Iris pigment epithelial cell (primary cell): Measurements from ENCODE around the gene PTPRM.
A peak's percentile ranks its signal among the peaks of the same experiment; 100 is the strongest.

Experiments
- DNase-seq: peaks from one replicate; pipeline ENCODE4 v3.0.0-alpha.2; 2011; ENCODE audit warnings: low read depth

Gene PTPRM

GRCh38 chr18:7856733-7857132 is 289.6 kb downstream of the PTPRM start:
- DNase-seq = peak; percentile 73

GRCh38 chr18:7857562-7857961 is 290.4 kb downstream of the PTPRM start:
- DNase-seq = no peak

- DNase-seq = no peak
Observed at GRCh38 chr18:7859122-7859521, 292.0 kb downstream of the PTPRM start.

GRCh38 chr18:7870266-7870665 is 303.1 kb downstream of the PTPRM start:
- DNase-seq = no peak

GRCh38 chr18:7870855-7871254 is 303.7 kb downstream of the PTPRM start:
- DNase-seq = peak; percentile 35

- peak; percentile 74 for DNase-seq
Observed at GRCh38 chr18:7871560-7872456, 304.7 kb downstream of the PTPRM start.

- DNase-seq = peak; percentile 87
Observed at GRCh38 chr18:7872569-7872968, 305.5 kb downstream of the PTPRM start.

- DNase-seq = no peak
Observed at GRCh38 chr18:7873316-7873715, 306.2 kb downstream of the PTPRM start.

GRCh38 chr18:7876354-7877104 is 309.4 kb downstream of the PTPRM start:
- DNase-seq = no peak

- no peak for DNase-seq
Observed at GRCh38 chr18:7877609-7878008, 310.5 kb downstream of the PTPRM start.

- DNase-seq = peak; percentile 18
Observed at GRCh38 chr18:7878265-7879211, 311.4 kb downstream of the PTPRM start.

GRCh38 chr18:7879717-7880116 is 312.6 kb downstream of the PTPRM start:
- DNase-seq = no peak

- DNase-seq = no peak
Observed at GRCh38 chr18:7885865-7886264, 318.7 kb downstream of the PTPRM start.

GRCh38 chr18:7886436-7886835 is 319.3 kb downstream of the PTPRM start:
- no peak for DNase-seq

GRCh38 chr18:7889515-7889914 is 322.4 kb downstream of the PTPRM start:
- DNase-seq = no peak

GRCh38 chr18:7890075-7890474 is 323.0 kb downstream of the PTPRM start:
- DNase-seq = no peak

- no peak for DNase-seq
Observed at GRCh38 chr18:7892556-7892955, 325.4 kb downstream of the PTPRM start.

- no peak for DNase-seq
Observed at GRCh38 chr18:7894592-7894991, 327.5 kb downstream of the PTPRM start.

- no peak for DNase-seq
Observed at GRCh38 chr18:7895346-7895745, 328.2 kb downstream of the PTPRM start.

GRCh38 chr18:7896161-7896560 is 329.0 kb downstream of the PTPRM start:
- DNase-seq = no peak

GRCh38 chr18:7896805-7897518 is 329.8 kb downstream of the PTPRM start:
- no peak for DNase-seq
